DOHH2 (cell line): ENCODE measurements around the gene HECW1.
"Not testable (repeated sequence)": the region's sequence is repeated elsewhere in the genome, so short reads cannot be mapped to it uniquely, and the experiment has no call there.

ENCODE experiments used
- EZH2phosphoT487 ChIP-seq: fragments of 200-600 bp; sonication (generic); IDR thresholded peaks from 2 replicates; pipeline ENCODE4 v1.6.1; 2017; ENCODE audit warnings: borderline replicate concordance, mild to moderate bottlenecking, antibody characterized with exemption, low read length, moderate library complexity, mixed read lengths
- TF ChIP-seq, protein P1 (sequence below): fragments of 200-600 bp; sonication (generic); IDR thresholded peaks from one replicate; pipeline ENCODE4 v1.5.1; 2014; ENCODE audit warnings: antibody characterized with exemption, mild to moderate bottlenecking, low read depth, low read length; ENCODE audit not compliant: poor library complexity, severe bottlenecking

- TF ChIP-seq, protein P1, sequence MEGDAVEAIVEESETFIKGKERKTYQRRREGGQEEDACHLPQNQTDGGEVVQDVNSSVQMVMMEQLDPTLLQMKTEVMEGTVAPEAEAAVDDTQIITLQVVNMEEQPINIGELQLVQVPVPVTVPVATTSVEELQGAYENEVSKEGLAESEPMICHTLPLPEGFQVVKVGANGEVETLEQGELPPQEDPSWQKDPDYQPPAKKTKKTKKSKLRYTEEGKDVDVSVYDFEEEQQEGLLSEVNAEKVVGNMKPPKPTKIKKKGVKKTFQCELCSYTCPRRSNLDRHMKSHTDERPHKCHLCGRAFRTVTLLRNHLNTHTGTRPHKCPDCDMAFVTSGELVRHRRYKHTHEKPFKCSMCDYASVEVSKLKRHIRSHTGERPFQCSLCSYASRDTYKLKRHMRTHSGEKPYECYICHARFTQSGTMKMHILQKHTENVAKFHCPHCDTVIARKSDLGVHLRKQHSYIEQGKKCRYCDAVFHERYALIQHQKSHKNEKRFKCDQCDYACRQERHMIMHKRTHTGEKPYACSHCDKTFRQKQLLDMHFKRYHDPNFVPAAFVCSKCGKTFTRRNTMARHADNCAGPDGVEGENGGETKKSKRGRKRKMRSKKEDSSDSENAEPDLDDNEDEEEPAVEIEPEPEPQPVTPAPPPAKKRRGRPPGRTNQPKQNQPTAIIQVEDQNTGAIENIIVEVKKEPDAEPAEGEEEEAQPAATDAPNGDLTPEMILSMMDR: not testable (repeated sequence)
- not testable (repeated sequence) for TF ChIP-seq EZH2phosphoT487
Observed at GRCh38 chr7:43137121-43137744, 24.8 kb downstream of the HECW1 start.
